A673 (cell line): ENCODE measurements around the gene PRSS21.

ENCODE experiments used
- EZH2 ChIP-seq: fragments of 200-600 bp; sonication (generic); IDR thresholded peaks from 2 replicates; pipeline ENCODE4 v1.6.1; 2017; ENCODE audit warnings: borderline replicate concordance, low read depth, mild to moderate bottlenecking, mixed read lengths, antibody characterized with exemption, low read length; ENCODE audit not compliant: poor library complexity, severe bottlenecking
- TF ChIP-seq, protein P1 (sequence below): fragments of 300-800, 200-600 bp; sonication (generic); conservative IDR thresholded peaks from 2 replicates; pipeline ENCODE4 v1.5.1; 2017; ENCODE audit warnings: low read depth, mild to moderate bottlenecking, antibody characterized with exemption, low read length, moderate library complexity, mixed read lengths

GRCh38 chr16:2827374-2827791, 10.3 kb downstream of the PRSS21 start:
- TF ChIP-seq, protein P1, sequence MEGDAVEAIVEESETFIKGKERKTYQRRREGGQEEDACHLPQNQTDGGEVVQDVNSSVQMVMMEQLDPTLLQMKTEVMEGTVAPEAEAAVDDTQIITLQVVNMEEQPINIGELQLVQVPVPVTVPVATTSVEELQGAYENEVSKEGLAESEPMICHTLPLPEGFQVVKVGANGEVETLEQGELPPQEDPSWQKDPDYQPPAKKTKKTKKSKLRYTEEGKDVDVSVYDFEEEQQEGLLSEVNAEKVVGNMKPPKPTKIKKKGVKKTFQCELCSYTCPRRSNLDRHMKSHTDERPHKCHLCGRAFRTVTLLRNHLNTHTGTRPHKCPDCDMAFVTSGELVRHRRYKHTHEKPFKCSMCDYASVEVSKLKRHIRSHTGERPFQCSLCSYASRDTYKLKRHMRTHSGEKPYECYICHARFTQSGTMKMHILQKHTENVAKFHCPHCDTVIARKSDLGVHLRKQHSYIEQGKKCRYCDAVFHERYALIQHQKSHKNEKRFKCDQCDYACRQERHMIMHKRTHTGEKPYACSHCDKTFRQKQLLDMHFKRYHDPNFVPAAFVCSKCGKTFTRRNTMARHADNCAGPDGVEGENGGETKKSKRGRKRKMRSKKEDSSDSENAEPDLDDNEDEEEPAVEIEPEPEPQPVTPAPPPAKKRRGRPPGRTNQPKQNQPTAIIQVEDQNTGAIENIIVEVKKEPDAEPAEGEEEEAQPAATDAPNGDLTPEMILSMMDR: no peak
- TF ChIP-seq EZH2: no peak
